HT1080 (cell line): ENCODE measurements around the gene PYDC1. TPM values are rescaled to one million over a fixed set of nuclear protein-coding genes. Genes with fewer than 3 reads are reported as not detected.
"Not testable (repeated sequence)": the region's sequence is repeated elsewhere in the genome, so short reads cannot be mapped to it uniquely, and the experiment has no call there.

ENCODE experiments used
- DNase-seq: peaks from one replicate; pipeline ENCODE4 v3.0.0-alpha.2; 2015; ENCODE audit warnings: low read depth
- total RNA-seq: library from RNA; depleted of rRNA; stranded (reverse); fragments of >200 nt; shearing (Covaris generic); gene quantifications from 2 replicates; pipeline ENCODE4 v1.2.3, GENCODE V29; 2014

PYDC1 gene
- total RNA-seq, 1 experiment from 2014 or later: not detected

- no peak for DNase-seq
Measured at GRCh38 chr16:31223044-31223443, 6.1 kb upstream of the PYDC1 start.

- peak; percentile 45 for DNase-seq
Measured at GRCh38 chr16:31221357-31222160, 4.6 kb upstream of the PYDC1 start.

GRCh38 chr16:31219154-31219741, 2.3 kb upstream of the PYDC1 start:
- no peak for DNase-seq

GRCh38 chr16:31217136-31217530, 198 bp upstream of the PYDC1 start:
- no peak for DNase-seq

- no peak for DNase-seq
Measured at GRCh38 chr16:31215287-31216162, 1.4 kb downstream of the PYDC1 start.

GRCh38 chr16:31214708-31215286, 2.1 kb downstream of the PYDC1 start:
- DNase-seq: no peak

GRCh38 chr16:31213877-31214707, 2.8 kb downstream of the PYDC1 start, which contains the start of gene TRIM72:
Gene TRIM72 (plus strand): TSS chr16:31214119. CDS start chr16:31214739, 620 bp downstream.
- no peak for DNase-seq

GRCh38 chr16:31213342-31213741, 3.6 kb downstream of the PYDC1 start:
- DNase-seq: no peak

GRCh38 chr16:31206776-31207175, 10.2 kb downstream of the PYDC1 start:
- no peak for DNase-seq

GRCh38 chr16:31204871-31205666, 11.9 kb downstream of the PYDC1 start:
- no peak for DNase-seq

- DNase-seq: no peak
Measured at GRCh38 chr16:31202414-31203375, 14.2 kb downstream of the PYDC1 start, which contains the start of gene PYCARD. Gene PYCARD (minus strand): TSS chr16:31202760. CDS start chr16:31202690, 70 bp downstream.

GRCh38 chr16:31201582-31202413, 15.1 kb downstream of the PYDC1 start:
- DNase-seq: no peak

GRCh38 chr16:31200821-31201568, 15.9 kb downstream of the PYDC1 start:
- DNase-seq: peak; percentile 21

- not testable (repeated sequence) for DNase-seq
Measured at GRCh38 chr16:31200111-31200510, 16.8 kb downstream of the PYDC1 start.

GRCh38 chr16:31199430-31200041, 17.4 kb downstream of the PYDC1 start:
- DNase-seq: no peak

- DNase-seq: no peak
Measured at GRCh38 chr16:31198207-31198882, 18.6 kb downstream of the PYDC1 start.
